ENCODE results near the gene MECR.

The MECR gene

GRCh38 chr1:29202584-29203340, 28.0 kb downstream of the MECR start:
- peak; percentile 95 for TF ChIP-seq JUND (IDR thresholded peaks at IDR 0.05; ENCODE audit: low read depth)
- in situ Hi-C loops (cut with HindIII; ENCODE audit: low pct_unique_long_range_greater_than_20kb, low sequenced_read_pairs): no loop called here

GRCh38 chr1:29202053-29202452, 28.7 kb downstream of the MECR start:
- TF ChIP-seq JUND (IDR thresholded peaks at IDR 0.05; ENCODE audit: low read depth): no peak
- no peak for DNase-seq (ENCODE audit: low read depth in 1 of 2, low spot score in 1 of 2)
- in situ Hi-C loops (cut with HindIII; ENCODE audit: low pct_unique_long_range_greater_than_20kb, low sequenced_read_pairs): no loop called here

More at GRCh38 chr1:29202584-29203340, 28.0 kb downstream of the MECR start:
- peak; percentile 70 to 96 for DNase-seq (ENCODE audit: low read depth in 1 of 2, low spot score in 1 of 2)

DNA sequence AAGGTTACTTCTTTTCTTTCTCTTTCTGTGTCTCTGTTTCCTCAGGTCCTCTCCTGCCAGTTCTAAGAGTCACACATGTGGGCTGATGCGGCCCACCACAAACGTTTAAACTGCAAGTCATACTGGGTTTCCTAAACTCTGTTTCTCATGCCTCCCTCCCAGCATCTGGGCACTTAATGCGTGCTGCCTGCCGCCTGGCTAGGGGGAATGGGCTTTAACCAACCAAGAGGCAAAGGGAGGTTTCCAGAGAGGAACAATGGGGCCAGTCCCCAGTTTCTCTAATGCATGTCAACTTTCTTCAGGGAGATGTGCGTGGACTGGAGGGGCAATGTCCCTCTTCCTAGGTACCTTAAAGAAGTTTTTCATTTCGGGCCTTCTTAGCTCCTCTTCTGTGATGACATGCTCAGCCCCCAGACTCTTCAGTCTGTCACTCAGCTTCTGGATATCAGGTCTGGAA, 29.1 kb downstream of the MECR start:
- DNase-seq (ENCODE audit: low read depth in 1 of 2, low spot score in 1 of 2): no peak
- in situ Hi-C loops (cut with HindIII; ENCODE audit: low pct_unique_long_range_greater_than_20kb, low sequenced_read_pairs): no loop called here
- no peak for TF ChIP-seq JUND (IDR thresholded peaks at IDR 0.05; ENCODE audit: low read depth)

GRCh38 chr1:29200906-29201594, 29.7 kb downstream of the MECR start:
- no peak for TF ChIP-seq JUND (IDR thresholded peaks at IDR 0.05; ENCODE audit: low read depth)
- in situ Hi-C loops (cut with HindIII; ENCODE audit: low pct_unique_long_range_greater_than_20kb, low sequenced_read_pairs): no loop called here
- no peak for DNase-seq (ENCODE audit: low read depth in 1 of 2, low spot score in 1 of 2)

DNA sequence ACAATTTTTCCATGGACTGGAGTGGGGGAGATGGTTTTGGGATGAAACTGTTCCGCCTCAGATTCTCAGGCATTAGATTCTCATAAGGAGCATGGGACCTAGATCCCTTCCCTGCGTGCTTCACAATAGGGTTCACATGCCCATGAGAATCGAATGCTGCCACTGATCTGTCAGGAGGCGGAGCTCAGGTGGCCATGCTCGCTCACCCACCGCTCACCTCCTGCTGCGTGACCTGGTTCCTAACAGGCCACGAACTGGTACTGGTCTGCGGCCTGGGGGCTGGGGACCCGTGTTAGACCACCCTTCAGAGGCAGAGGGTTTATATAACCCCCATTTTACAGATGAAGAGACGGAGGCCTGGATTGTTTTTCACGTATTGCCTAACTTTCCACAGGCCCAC, 32.7 kb downstream of the MECR start:
- TF ChIP-seq JUND (IDR thresholded peaks at IDR 0.05; ENCODE audit: low read depth): no peak
- DNase-seq (ENCODE audit: low read depth in 1 of 2, low spot score in 1 of 2): no peak
- in situ Hi-C loops (cut with HindIII; ENCODE audit: low pct_unique_long_range_greater_than_20kb, low sequenced_read_pairs): no loop called here

DNA sequence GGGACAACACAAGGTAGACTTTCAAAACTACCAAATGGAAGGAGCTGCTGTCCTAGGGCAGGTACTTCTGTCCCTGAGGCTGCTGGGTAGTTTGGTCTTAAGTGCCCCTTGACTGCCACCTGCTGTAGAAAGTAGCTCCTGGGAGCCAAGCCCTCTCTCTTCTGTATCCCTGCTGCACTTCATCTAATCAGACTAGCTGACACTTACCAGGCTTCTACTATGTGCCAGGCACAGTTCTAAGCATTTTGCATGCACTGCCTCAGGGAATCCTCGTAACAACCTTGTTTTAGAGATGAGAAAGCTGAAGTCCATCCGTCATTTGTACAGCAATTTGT, 33.2 kb downstream of the MECR start:
- TF ChIP-seq JUND (IDR thresholded peaks at IDR 0.05; ENCODE audit: low read depth): no peak
- in situ Hi-C loops (cut with HindIII; ENCODE audit: low pct_unique_long_range_greater_than_20kb, low sequenced_read_pairs): no loop called here
- peak; percentile 19 to 65 for DNase-seq (ENCODE audit: low read depth in 1 of 2, low spot score in 1 of 2)

DNA sequence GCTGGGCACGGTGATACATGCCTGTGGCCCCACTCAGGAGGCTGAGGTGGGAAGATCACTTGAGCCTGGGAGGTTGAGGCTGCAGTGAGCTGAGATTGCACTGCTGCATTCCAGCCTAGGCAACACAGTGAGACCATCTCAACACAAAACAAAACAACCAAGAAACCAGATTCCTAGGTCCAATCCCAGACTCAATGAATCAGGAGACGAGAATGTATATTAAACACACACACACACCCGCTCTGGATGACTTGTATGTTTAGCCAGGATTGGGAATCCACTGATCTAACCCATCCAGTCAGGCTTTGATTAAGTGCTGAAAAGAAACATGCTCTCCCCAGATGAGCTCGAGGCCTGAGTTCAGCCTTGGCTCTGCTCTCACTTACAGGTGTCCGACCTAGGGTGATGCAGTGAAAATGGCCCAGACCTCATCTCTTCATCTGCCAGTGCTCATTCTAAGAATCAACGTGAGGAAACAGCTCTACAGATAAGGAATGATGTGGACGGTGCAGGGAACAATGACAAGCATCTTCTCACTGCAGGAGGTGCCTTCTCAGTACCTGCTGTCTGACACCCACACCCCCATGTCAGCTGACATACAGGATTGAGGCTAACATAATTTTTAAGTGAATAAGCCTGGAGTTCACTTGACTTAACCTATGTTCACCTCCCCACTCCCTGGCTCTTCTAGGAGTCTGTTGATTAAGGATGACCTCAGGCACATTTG, 33.7 kb downstream of the MECR start:
- in situ Hi-C loops (cut with HindIII; ENCODE audit: low pct_unique_long_range_greater_than_20kb, low sequenced_read_pairs): no loop called here
- no peak for DNase-seq (ENCODE audit: low read depth in 1 of 2, low spot score in 1 of 2)
- no peak for TF ChIP-seq JUND (IDR thresholded peaks at IDR 0.05; ENCODE audit: low read depth)

GRCh38 chr1:29195881-29196291, 34.8 kb downstream of the MECR start:
- no peak for TF ChIP-seq JUND (IDR thresholded peaks at IDR 0.05; ENCODE audit: low read depth)
- DNase-seq (ENCODE audit: low read depth in 1 of 2, low spot score in 1 of 2): no peak
- in situ Hi-C loops (cut with HindIII; ENCODE audit: low pct_unique_long_range_greater_than_20kb, low sequenced_read_pairs): no loop called here

- no peak for TF ChIP-seq JUND (IDR thresholded peaks at IDR 0.05; ENCODE audit: low read depth)
- no peak for DNase-seq (ENCODE audit: low read depth in 1 of 2, low spot score in 1 of 2)
- in situ Hi-C loops (cut with HindIII; ENCODE audit: low pct_unique_long_range_greater_than_20kb, low sequenced_read_pairs): no loop called here
Measured at GRCh38 chr1:29193879-29194455, 36.8 kb downstream of the MECR start.

DNA sequence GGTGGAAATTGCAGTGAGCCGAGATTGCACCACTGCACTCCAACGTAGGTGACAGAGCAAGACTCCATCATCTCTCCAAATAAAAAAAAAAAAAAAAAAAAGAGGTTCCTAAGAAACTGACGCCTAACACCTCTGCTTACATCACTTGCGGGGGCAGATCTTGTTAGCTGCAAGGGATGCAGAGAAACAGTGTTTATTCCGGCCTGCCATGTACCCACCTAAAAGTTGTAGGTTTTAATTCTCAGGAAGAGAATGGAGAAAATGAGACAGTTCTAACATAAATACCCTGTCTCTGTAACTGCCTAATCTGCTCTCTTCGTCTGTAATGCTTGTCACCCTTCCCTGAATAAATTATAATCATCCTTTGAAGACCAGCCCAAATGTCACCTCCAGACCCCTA, 40.0 kb downstream of the MECR start:
- in situ Hi-C loops (cut with HindIII; ENCODE audit: low pct_unique_long_range_greater_than_20kb, low sequenced_read_pairs): no loop called here
- no peak for TF ChIP-seq JUND (IDR thresholded peaks at IDR 0.05; ENCODE audit: low read depth)
- no peak for DNase-seq (ENCODE audit: low read depth in 1 of 2, low spot score in 1 of 2)

DNA sequence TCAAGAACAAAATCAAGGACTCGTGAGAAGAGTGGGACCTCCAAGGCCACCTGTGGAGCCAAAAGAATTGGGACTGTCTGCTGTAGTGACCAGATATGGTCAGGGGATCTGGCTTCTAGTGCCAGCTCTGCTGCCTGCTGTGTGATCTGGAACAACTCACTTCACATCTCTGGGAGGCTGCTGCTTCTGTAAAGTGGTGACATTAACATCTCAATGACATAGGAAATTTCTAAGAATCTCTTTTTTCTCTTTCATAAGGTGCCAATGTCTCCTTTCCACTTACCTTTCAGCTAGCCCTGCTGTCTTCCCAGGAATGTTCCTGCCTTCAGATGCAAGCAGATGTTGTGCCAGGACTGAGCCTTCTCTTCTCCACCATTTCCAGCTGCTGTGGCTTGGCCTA, 44.0 kb downstream of the MECR start:
- no peak for TF ChIP-seq JUND (IDR thresholded peaks at IDR 0.05; ENCODE audit: low read depth)
- in situ Hi-C loops (cut with HindIII; ENCODE audit: low pct_unique_long_range_greater_than_20kb, low sequenced_read_pairs): no loop called here
- no peak for DNase-seq (ENCODE audit: low read depth in 1 of 2, low spot score in 1 of 2)

DNA sequence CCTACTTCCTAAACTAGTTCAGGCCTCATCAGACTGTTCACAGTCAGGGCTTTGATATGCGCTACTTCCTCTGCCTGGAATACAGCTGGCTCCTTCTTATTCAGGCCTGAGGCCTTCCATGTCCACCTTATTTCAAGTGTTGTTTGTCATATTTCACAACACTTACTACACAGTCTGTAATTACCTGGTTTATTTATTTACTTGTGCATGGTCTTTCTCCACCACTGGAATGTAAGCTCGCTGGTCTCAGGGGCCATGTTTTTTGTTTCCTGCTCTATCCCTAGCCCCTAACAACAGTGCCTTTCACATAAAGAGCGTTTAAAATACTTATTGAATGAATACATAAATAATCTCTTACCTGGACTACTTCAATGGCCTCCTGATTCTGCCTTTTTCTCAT, 44.5 kb downstream of the MECR start:
- peak; percentile 11 to 69 for DNase-seq (ENCODE audit: low read depth in 1 of 2, low spot score in 1 of 2)
- no peak for TF ChIP-seq JUND (IDR thresholded peaks at IDR 0.05; ENCODE audit: low read depth)
- in situ Hi-C loops (cut with HindIII; ENCODE audit: low pct_unique_long_range_greater_than_20kb, low sequenced_read_pairs): no loop called here

DNA sequence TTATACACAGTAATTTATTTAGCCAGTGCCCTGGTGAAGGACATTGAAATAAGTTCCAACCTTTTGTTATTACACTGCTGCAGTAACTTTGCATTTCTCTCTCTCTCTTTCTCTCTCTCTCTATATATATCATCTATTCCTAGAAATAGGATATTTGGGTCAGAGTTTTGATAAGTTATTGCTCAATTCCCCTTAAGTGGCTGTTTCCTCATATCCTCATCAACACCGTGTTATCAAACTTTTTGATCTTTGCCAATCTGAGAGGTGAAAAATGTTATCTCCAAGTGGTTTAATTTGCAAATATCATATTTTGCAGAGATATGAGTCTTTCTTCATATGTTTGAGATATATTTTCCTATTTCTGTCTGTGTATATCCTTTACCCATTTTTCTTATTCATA, 47.4 kb downstream of the MECR start:
- TF ChIP-seq JUND (IDR thresholded peaks at IDR 0.05; ENCODE audit: low read depth): no peak
- DNase-seq (ENCODE audit: low read depth in 1 of 2, low spot score in 1 of 2): no peak
- in situ Hi-C loops (cut with HindIII; ENCODE audit: low pct_unique_long_range_greater_than_20kb, low sequenced_read_pairs): no loop called here
